Measurements from ENCODE around the gene IFRD1.

The IFRD1 gene

DNA sequence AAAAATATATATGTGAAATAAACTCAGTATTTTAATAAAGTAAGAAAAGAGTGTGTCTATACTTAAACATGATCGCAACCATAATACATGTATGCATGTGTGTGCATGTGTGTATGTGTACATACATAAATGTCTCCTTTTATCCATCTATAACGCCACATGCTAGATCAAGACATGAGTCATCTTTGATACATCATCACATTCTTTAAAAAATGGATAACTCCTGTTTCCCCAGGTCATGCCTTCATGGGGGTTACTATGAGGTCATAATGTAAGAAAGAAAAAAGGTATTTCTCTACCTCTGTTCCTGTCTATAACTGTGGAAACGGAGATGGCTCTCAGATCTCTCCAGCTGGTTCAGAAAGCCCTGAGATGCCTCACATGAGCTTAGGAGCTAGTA is 71.7 kb downstream of the IFRD1 start:
- no peak for DNase-seq

DNA sequence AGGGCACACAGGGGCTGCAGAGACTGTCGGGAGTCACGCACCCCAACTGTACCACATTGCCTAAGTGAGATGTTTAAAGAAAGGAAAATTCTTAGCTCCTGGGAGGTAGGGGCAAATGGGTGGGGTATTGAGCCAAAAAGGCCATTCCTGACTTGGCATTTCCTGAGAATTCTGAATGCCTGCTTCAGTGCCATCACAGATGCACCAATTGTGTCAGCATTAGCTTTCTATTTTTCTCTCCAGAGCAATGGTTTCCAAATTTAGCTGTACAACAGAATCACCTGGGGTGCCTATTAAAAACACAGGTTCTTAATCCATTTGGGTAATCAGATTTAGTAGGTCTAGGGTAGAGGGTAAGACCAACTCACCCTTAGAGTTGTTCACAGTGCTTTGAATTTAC is 73.6 kb downstream of the IFRD1 start:
- no peak for DNase-seq
